ENCODE results near the gene SUN3. TPM values are rescaled to one million over a fixed set of nuclear protein-coding genes. Genes with fewer than 3 reads are reported as not detected.

Gene SUN3
- total and polyA plus RNA-seq, 5 donors, result not detected

- Histone ChIP-seq H3K27me3 (ENCODE audit: control insufficient read depth, insufficient read depth) (no peaks in the 10 kb centered on the region), H3K4me3 (ENCODE audit: low read length) (peak within 1 kb of the TSS; percentile 83), H3K27ac (ENCODE audit: low read length) (peak within 1 kb of the TSS; percentile 92), H3K9me3 (ENCODE audit: control insufficient read depth, low read length) (no peaks in the 10 kb centered on the region), H3K4me1 (ENCODE audit: control insufficient read depth, insufficient read depth, low read length) (no peaks in the 10 kb centered on the region)
- intact Hi-C loops (cut with DNase I), result no loop called here
- peak; percentile 99 to 100 for ATAC-seq
- WGBS, result 1% methylated on average over 62 of the region's 62 CpGs
- DNase-seq, result peak; percentile 95 to 97 (median 97)
Observed at GRCh38 chr7:47979145-47979831, 49.6 kb downstream of the SUN3 start, which contains the start of gene HUS1. TSS of gene HUS1 (minus strand) at chr7:47979615. CDS start at chr7:47979519, 96 bp downstream.

DNA sequence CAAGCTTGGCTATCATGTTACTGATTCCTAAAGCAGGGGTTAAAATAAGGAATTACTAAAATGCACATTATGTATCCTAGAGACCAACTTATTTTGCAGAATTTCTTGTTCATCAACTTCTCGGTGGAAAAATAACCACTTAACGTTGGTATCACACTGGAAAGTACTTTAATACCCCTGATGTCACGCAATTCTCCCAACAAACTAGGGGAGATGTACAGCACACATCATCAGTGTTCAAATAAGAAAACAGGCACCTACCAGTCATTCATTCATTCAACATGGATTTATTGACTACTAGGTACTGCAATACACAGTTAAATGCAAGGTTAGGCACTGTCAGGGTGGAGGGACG, 50.1 kb downstream of the SUN3 start:
- H3K4me1 ChIP-seq (ENCODE audit: control insufficient read depth, insufficient read depth, low read length), result no peaks in the 10 kb centered on the region
- 8% methylated on average over 4 of the region's 4 CpGs for WGBS
- H3K27me3 ChIP-seq (ENCODE audit: control insufficient read depth, insufficient read depth), result no peaks in the 10 kb centered on the region
- peak overlapping the region; percentile 83 for H3K4me3 ChIP-seq (ENCODE audit: low read length)
- H3K9me3 ChIP-seq (ENCODE audit: control insufficient read depth, low read length), result no peaks in the 10 kb centered on the region
- no peak overlapping the region for H3K27ac ChIP-seq (ENCODE audit: low read length)
- intact Hi-C loops (cut with DNase I), result no loop called here
- no peak for ATAC-seq
- DNase-seq, result no peak

GRCh38 chr7:47973739-47974138, 55.2 kb downstream of the SUN3 start:
- 79% methylated on average over 1 of the region's 1 CpG for WGBS
- Histone ChIP-seq H3K27me3 (ENCODE audit: control insufficient read depth, insufficient read depth) (no peaks in the 10 kb centered on the region), H3K4me3 (ENCODE audit: low read length) (no peak overlapping the region), H3K4me1 (ENCODE audit: control insufficient read depth, insufficient read depth, low read length) (peaks cover 2% of the 10 kb centered on the region), H3K27ac (ENCODE audit: low read length) (no peak overlapping the region), H3K9me3 (ENCODE audit: control insufficient read depth, low read length) (no peaks in the 10 kb centered on the region)
- ATAC-seq, result no peak
- intact Hi-C loops (cut with DNase I), result no loop called here
- no peak for DNase-seq

DNA sequence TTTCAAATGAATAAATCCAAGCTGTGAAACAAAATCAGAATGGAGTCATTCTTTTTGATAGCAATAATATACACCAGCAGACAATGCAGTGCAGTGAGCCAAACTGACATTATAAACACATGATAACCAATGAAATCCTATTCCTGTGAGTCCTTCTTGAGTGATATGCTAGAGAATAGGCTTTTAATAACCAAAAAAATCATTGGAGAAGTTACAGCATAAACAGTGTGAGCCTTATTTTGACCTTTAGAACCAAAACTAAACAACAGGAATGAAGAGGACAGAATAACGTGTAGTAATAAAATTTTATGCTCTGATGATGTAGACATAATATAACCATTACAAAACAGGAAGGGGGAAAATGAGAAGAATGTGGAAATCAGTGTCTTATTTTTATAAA, 58.1 kb downstream of the SUN3 start:
- DNase-seq, result no peak
- Histone ChIP-seq H3K9me3 (ENCODE audit: control insufficient read depth, low read length) (no peaks in the 10 kb centered on the region), H3K4me3 (ENCODE audit: low read length) (no peak overlapping the region), H3K4me1 (ENCODE audit: control insufficient read depth, insufficient read depth, low read length) (peaks cover 2% of the 10 kb centered on the region), H3K27me3 (ENCODE audit: control insufficient read depth, insufficient read depth) (no peaks in the 10 kb centered on the region), H3K27ac (ENCODE audit: low read length) (no peak overlapping the region)
- 22% methylated on average over 1 of the region's 1 CpG for WGBS
- no peak for ATAC-seq
- intact Hi-C loops (cut with DNase I), result no loop called here

- Histone ChIP-seq H3K4me3 (ENCODE audit: low read length) (no peak overlapping the region), H3K4me1 (ENCODE audit: control insufficient read depth, insufficient read depth, low read length) (peaks cover 2% of the 10 kb centered on the region), H3K27me3 (ENCODE audit: control insufficient read depth, insufficient read depth) (no peaks in the 10 kb centered on the region), H3K27ac (ENCODE audit: low read length) (no peak overlapping the region), H3K9me3 (ENCODE audit: control insufficient read depth, low read length) (no peaks in the 10 kb centered on the region)
- DNase-seq, result peak; percentile 62 to 78 (median 77)
- intact Hi-C loops (cut with DNase I), result loop anchor here in 1 of 4 donors (2.0 kb wide), 1 partner anchor 24 kb away; no protein-coding TSS in a partner anchor
- ATAC-seq, result peak; percentile 59 to 73
- WGBS, result 54% methylated on average over 5 of the region's 5 CpGs
Observed at GRCh38 chr7:47968847-47969774, 59.8 kb downstream of the SUN3 start.

- WGBS, result 85% methylated on average over 2 of the region's 2 CpGs
- Histone ChIP-seq H3K4me3 (ENCODE audit: low read length) (no peak overlapping the region), H3K4me1 (ENCODE audit: control insufficient read depth, insufficient read depth, low read length) (peaks cover 2% of the 10 kb centered on the region), H3K27ac (ENCODE audit: low read length) (no peak overlapping the region), H3K9me3 (ENCODE audit: control insufficient read depth, low read length) (no peaks in the 10 kb centered on the region), H3K27me3 (ENCODE audit: control insufficient read depth, insufficient read depth) (no peaks in the 10 kb centered on the region)
- intact Hi-C loops (cut with DNase I), result loop anchor here in 1 of 4 donors (2.0 kb wide), 1 partner anchor 23 kb away; no protein-coding TSS in a partner anchor
- ATAC-seq (no peak), DNase-seq (no peak)
Observed at GRCh38 chr7:47967708-47968107, 61.2 kb downstream of the SUN3 start.

- intact Hi-C loops (cut with DNase I), result no loop called here
- no peak overlapping the region for H3K27ac ChIP-seq (ENCODE audit: low read length)
- no peaks in the 10 kb centered on the region for H3K27me3 ChIP-seq (ENCODE audit: control insufficient read depth, insufficient read depth)
- H3K9me3 ChIP-seq (ENCODE audit: control insufficient read depth, low read length), result no peaks in the 10 kb centered on the region
- no peak overlapping the region for H3K4me3 ChIP-seq (ENCODE audit: low read length)
- WGBS, result 79% methylated on average over 5 of the region's 5 CpGs
- peaks cover 4% of the 10 kb centered on the region for H3K4me1 ChIP-seq (ENCODE audit: control insufficient read depth, insufficient read depth, low read length)
- no peak for ATAC-seq
- DNase-seq, result no peak
Observed at GRCh38 chr7:47967123-47967522, 61.8 kb downstream of the SUN3 start.

- H3K27me3 ChIP-seq (ENCODE audit: control insufficient read depth, insufficient read depth), result no peaks in the 10 kb centered on the region
- DNase-seq, result no peak
- ATAC-seq, result no peak
- 91% methylated on average over 5 of the region's 5 CpGs for WGBS
- H3K4me3 ChIP-seq (ENCODE audit: low read length), result no peak overlapping the region
- H3K4me1 ChIP-seq (ENCODE audit: control insufficient read depth, insufficient read depth, low read length), result peaks cover 4% of the 10 kb centered on the region
- intact Hi-C loops (cut with DNase I), result no loop called here
- H3K27ac ChIP-seq (ENCODE audit: low read length), result no peak overlapping the region
- H3K9me3 ChIP-seq (ENCODE audit: control insufficient read depth, low read length), result no peaks in the 10 kb centered on the region
Observed at GRCh38 chr7:47965456-47965855, 63.5 kb downstream of the SUN3 start.

- Histone ChIP-seq H3K27ac (ENCODE audit: low read length) (no peak overlapping the region), H3K9me3 (ENCODE audit: control insufficient read depth, low read length) (no peaks in the 10 kb centered on the region), H3K4me1 (ENCODE audit: control insufficient read depth, insufficient read depth, low read length) (peaks cover 4% of the 10 kb centered on the region), H3K27me3 (ENCODE audit: control insufficient read depth, insufficient read depth) (no peaks in the 10 kb centered on the region), H3K4me3 (ENCODE audit: low read length) (no peak overlapping the region)
- no peak for DNase-seq
- ATAC-seq, result peak in 1 of 2 donors; percentile 13
- intact Hi-C loops (cut with DNase I), result no loop called here
- 97% methylated on average over 3 of the region's 3 CpGs for WGBS
Observed at GRCh38 chr7:47962262-47962661, 66.6 kb downstream of the SUN3 start.

DNA sequence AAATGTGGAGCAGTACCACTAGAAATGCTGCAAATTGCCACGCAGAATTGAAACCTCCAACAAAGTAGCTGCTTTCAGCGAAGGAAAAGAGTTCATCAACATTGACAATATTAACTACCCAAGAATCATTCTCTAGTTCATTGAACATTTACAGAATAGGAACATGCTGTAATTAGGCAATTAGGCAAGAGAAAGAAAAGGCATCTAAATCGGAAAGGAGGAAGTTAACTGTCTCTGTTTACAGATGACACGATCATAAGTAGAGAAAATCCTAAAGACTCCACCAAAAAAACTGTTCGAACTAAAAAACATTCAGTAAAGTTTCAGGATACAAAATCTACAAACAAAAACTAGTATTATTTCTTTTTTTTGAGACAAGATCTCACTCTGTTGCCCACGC, 71.8 kb downstream of the SUN3 start:
- Histone ChIP-seq H3K27ac (ENCODE audit: low read length) (no peak overlapping the region), H3K4me1 (ENCODE audit: control insufficient read depth, insufficient read depth, low read length) (peaks cover 1% of the 10 kb centered on the region), H3K27me3 (ENCODE audit: control insufficient read depth, insufficient read depth) (no peaks in the 10 kb centered on the region), H3K9me3 (ENCODE audit: control insufficient read depth, low read length) (no peaks in the 10 kb centered on the region), H3K4me3 (ENCODE audit: low read length) (no peak overlapping the region)
- intact Hi-C loops (cut with DNase I), result no loop called here
- no peak for ATAC-seq
- no peak for DNase-seq
- WGBS, result 81% methylated on average over 6 of the region's 6 CpGs

- WGBS, result 80% methylated on average over 6 of the region's 6 CpGs
- Histone ChIP-seq H3K4me3 (ENCODE audit: low read length) (no peak overlapping the region), H3K27ac (ENCODE audit: low read length) (no peak overlapping the region), H3K9me3 (ENCODE audit: control insufficient read depth, low read length) (no peaks in the 10 kb centered on the region), H3K27me3 (ENCODE audit: control insufficient read depth, insufficient read depth) (no peaks in the 10 kb centered on the region), H3K4me1 (ENCODE audit: control insufficient read depth, insufficient read depth, low read length) (no peaks in the 10 kb centered on the region)
- intact Hi-C loops (cut with DNase I), result no loop called here
- ATAC-seq, result no peak
- DNase-seq, result no peak
Observed at GRCh38 chr7:47956220-47956619, 72.7 kb downstream of the SUN3 start.

Measured in right cardiac atrium (tissue), 5 donors.